Retina (tissue), 1 donor: Measurements from ENCODE around the gene CAMK2D.

Experiments used
- DNase-seq: peaks from one replicate; pipeline ENCODE4 v3.0.0-alpha.2; 2016

CAMK2D gene

GRCh38 chr4:113556382-113557134 is 205.0 kb downstream of the CAMK2D start:
- DNase-seq, result no peak

GRCh38 chr4:113555868-113556267 is 205.7 kb downstream of the CAMK2D start:
- no peak for DNase-seq

- DNase-seq, result no peak
These were observed 208.5 kb downstream of the CAMK2D start for GRCh38 chr4:113553082-113553481.

GRCh38 chr4:113550510-113550909 is 211.0 kb downstream of the CAMK2D start:
- DNase-seq, result no peak

- no peak for DNase-seq
These were observed 213.2 kb downstream of the CAMK2D start for GRCh38 chr4:113548303-113548702.

- peak; percentile 81 for DNase-seq
These were observed 214.0 kb downstream of the CAMK2D start for GRCh38 chr4:113547487-113548042.

- no peak for DNase-seq
These were observed 219.6 kb downstream of the CAMK2D start for GRCh38 chr4:113541933-113542332.

- no peak for DNase-seq
These were observed 220.7 kb downstream of the CAMK2D start for GRCh38 chr4:113540859-113541258.

- DNase-seq, result no peak
These were observed 222.1 kb downstream of the CAMK2D start for GRCh38 chr4:113539408-113539807.

- DNase-seq, result no peak
These were observed 223.9 kb downstream of the CAMK2D start for GRCh38 chr4:113537628-113538027.

- no peak for DNase-seq
These were observed 224.3 kb downstream of the CAMK2D start for GRCh38 chr4:113537203-113537602.

- DNase-seq, result no peak
These were observed 226.8 kb downstream of the CAMK2D start for GRCh38 chr4:113534711-113535110.

GRCh38 chr4:113531572-113531971 is 230.0 kb downstream of the CAMK2D start:
- DNase-seq, result no peak

GRCh38 chr4:113528395-113528794 is 233.1 kb downstream of the CAMK2D start:
- DNase-seq, result no peak

- DNase-seq, result no peak
These were observed 236.0 kb downstream of the CAMK2D start for GRCh38 chr4:113525521-113525920.

GRCh38 chr4:113524505-113525186 is 236.9 kb downstream of the CAMK2D start:
- DNase-seq, result no peak

GRCh38 chr4:113524096-113524495 is 237.4 kb downstream of the CAMK2D start:
- DNase-seq, result no peak

- DNase-seq, result no peak
These were observed 239.1 kb downstream of the CAMK2D start for GRCh38 chr4:113522433-113522832.

- DNase-seq, result no peak
These were observed 248.2 kb downstream of the CAMK2D start for GRCh38 chr4:113513382-113513781.

GRCh38 chr4:113512880-113513279 is 248.7 kb downstream of the CAMK2D start:
- no peak for DNase-seq

GRCh38 chr4:113511944-113512343 is 249.6 kb downstream of the CAMK2D start:
- DNase-seq, result no peak

GRCh38 chr4:113509851-113510250 is 251.7 kb downstream of the CAMK2D start:
- DNase-seq, result no peak

- peak; percentile 36 for DNase-seq
These were observed 256.5 kb downstream of the CAMK2D start for GRCh38 chr4:113505044-113505443.

GRCh38 chr4:113504422-113504821 is 257.1 kb downstream of the CAMK2D start:
- DNase-seq, result no peak
